Endothelial cell of umbilical vein (primary cell): ENCODE data around the gene FAM168B. TPM values are rescaled to one million over a fixed set of nuclear protein-coding genes. Genes with fewer than 3 reads are reported as not detected.

Experiments
- BruUV-seq: library from RNA; stranded (reverse); fragments of 400-500 nt; replicated peaks from 2 replicates; lab custom pipeline; 2021; lab: Mats Ljungman, UMichigan
- CTCF ChIA-PET: fragments of 300-600, 350-600 bp; sonication (Branson Sonifier 250); formaldehyde crosslinking; loops from one replicate; lab custom pipeline; 2021; ENCODE audit warnings: antibody characterized with exemption, inconsistent platforms; lab: Charles Lee
- POLR2A ChIA-PET: fragments of 300-600, 350-600 bp; sonication (Branson Sonifier 250); formaldehyde crosslinking; loops from one replicate; lab custom pipeline; 2021; ENCODE audit warnings: antibody characterized with exemption, inconsistent platforms; lab: Charles Lee
- DNase-seq: peaks from one replicate; pipeline ENCODE4 v3.0.0-alpha.2; 2011; ENCODE audit warnings: low read depth, low spot score
- FAIRE-seq: peaks from 2 replicates; lab custom pipeline; 2011; peaks lifted over from hg19 to GRCh38; lab: Jason Lieb, UNC
- H2AFZ ChIP-seq: 2 replicates; pipeline ENCODE4 v1.6.0; 2012; ENCODE audit warnings: low read depth, low read length, control low read depth, inconsistent platforms
- H3K27ac ChIP-seq: 2 replicates; pipeline ENCODE4 v1.5.1; 2011; ENCODE audit warnings: low read depth, mild to moderate bottlenecking, control low read depth, low read length, moderate library complexity; ENCODE audit not compliant: insufficient read depth
- H3K27me3 ChIP-seq, 2 experiments: 2 replicates each; pipeline versions ENCODE4 v1.6.0 to v1.6.1; 2011; ENCODE audit warnings: low read length in 2 of 2, mixed read lengths in 1 of 2; ENCODE audit not compliant: control insufficient read depth in 2 of 2, insufficient read depth in 2 of 2
- H3K36me3 ChIP-seq, 2 experiments: 2 replicates in 1 of 2; 3 replicates in 1 of 2; pipeline ENCODE4 v1.5.1; 2011; ENCODE audit warnings: low read length in 2 of 2, mild to moderate bottlenecking in 1 of 2, moderate library complexity in 1 of 2; ENCODE audit not compliant: control insufficient read depth in 2 of 2, insufficient read depth in 2 of 2; ENCODE audit errors: extremely low read depth in 1 of 2
- H3K4me1 ChIP-seq: 3 replicates; pipeline ENCODE4 v1.5.1; 2011; ENCODE audit warnings: mild to moderate bottlenecking, low read length; ENCODE audit not compliant: control insufficient read depth, insufficient read depth; ENCODE audit errors: extremely low read depth
- H3K4me2 ChIP-seq: 2 replicates; pipeline ENCODE4 v1.6.1; 2011; ENCODE audit warnings: low read length, control low read depth, mixed read lengths; ENCODE audit not compliant: insufficient read depth
- H3K4me3 ChIP-seq, 3 experiments: fragments of 200-600 bp in 1 of 3; sonication (generic), shearing (Covaris generic) in 1 of 3; replicated peaks in 1 of 3; 2 replicates each; pipeline ENCODE4 v1.5.1; 2011 to 2016; ENCODE audit warnings: control low read depth in 3 of 3, low read length in 3 of 3, mild to moderate bottlenecking in 2 of 3, inconsistent platforms in 1 of 3, low read depth in 1 of 3, moderate library complexity in 1 of 3; ENCODE audit not compliant: insufficient read depth in 1 of 3
- H3K79me2 ChIP-seq: 2 replicates; pipeline ENCODE4 v1.6.0; 2012; ENCODE audit warnings: low read length, inconsistent platforms; ENCODE audit not compliant: control insufficient read depth, insufficient read depth
- H3K9ac ChIP-seq: replicated peaks from 2 replicates; pipeline ENCODE3; 2011; ENCODE audit warnings: low read length, control low read depth; ENCODE audit not compliant: insufficient read depth; ENCODE audit errors: extremely low read depth
- H3K9me1 ChIP-seq: replicated peaks from 3 replicates; pipeline ENCODE4 v1.6.0; 2011; ENCODE audit warnings: mild to moderate bottlenecking, low read length; ENCODE audit not compliant: control insufficient read depth, insufficient read depth; ENCODE audit errors: extremely low read depth
- H3K9me3 ChIP-seq: replicated peaks from 2 replicates; pipeline ENCODE4 v1.5.1; 2012; ENCODE audit warnings: low read length, inconsistent platforms; ENCODE audit not compliant: control insufficient read depth, insufficient read depth
- H4K20me1 ChIP-seq: replicated peaks from 2 replicates; pipeline ENCODE3; 2011; ENCODE audit warnings: mild to moderate bottlenecking, low read length; ENCODE audit not compliant: control insufficient read depth, insufficient read depth; ENCODE audit errors: extremely low read depth
- EZH2 ChIP-seq: IDR thresholded peaks from 2 replicates; pipeline ENCODE4 v1.6.1; 2012; ENCODE audit warnings: borderline replicate concordance, low read depth, mild to moderate bottlenecking, moderate library complexity, low read length, inconsistent platforms; ENCODE audit not compliant: severe bottlenecking
- FOS ChIP-seq: IDR thresholded peaks from 2 replicates; pipeline ENCODE4 v1.6.1; 2011; ENCODE audit warnings: mild to moderate bottlenecking, low read length, moderate library complexity, borderline replicate concordance; ENCODE audit not compliant: insufficient read depth
- GATA2 ChIP-seq: IDR thresholded peaks from 2 replicates; pipeline ENCODE4 v1.7.0; 2011; ENCODE audit warnings: low read depth, mild to moderate bottlenecking, moderate library complexity, mixed read lengths, low read length; ENCODE audit not compliant: insufficient read length, insufficient read depth
- JUN ChIP-seq: IDR thresholded peaks from 2 replicates; pipeline ENCODE4 v1.6.1; 2011; ENCODE audit warnings: borderline replicate concordance, low read depth; ENCODE audit not compliant: insufficient read length, insufficient read depth
- MYC ChIP-seq: IDR thresholded peaks from one replicate; pipeline ENCODE4 v1.6.1; 2011; ENCODE audit warnings: mild to moderate bottlenecking, low read depth, low read length
- POLR2A ChIP-seq: IDR thresholded peaks from 2 replicates; pipeline ENCODE4 v1.6.1; 2012; ENCODE audit warnings: low read depth, mild to moderate bottlenecking, control low read depth, low read length
- POLR2AphosphoS5 ChIP-seq: IDR thresholded peaks from 2 replicates; pipeline ENCODE4 v1.6.1; 2012; ENCODE audit warnings: low read depth, mild to moderate bottlenecking, control low read depth, low read length, moderate library complexity; ENCODE audit not compliant: insufficient read depth
- dilution Hi-C: fragments of 300-500 bp; cut with MboI; formaldehyde crosslinking; loops from one replicate; pipeline ENCODE4 v1.15.0; 2019; ENCODE audit warnings: low sequenced_read_pairs; ENCODE audit not compliant: extremely low pct_ligation_motif_present
- intact Hi-C: fragments of 100-400 bp; cut with micrococcal nuclease; formaldehyde crosslinking; loops from one replicate; pipeline ENCODE4 v1.10.0; 2022
- polyA plus RNA-seq, 4 experiments: library from polyadenylated mRNA; depleted of rRNA in 3 of 4; stranded (reverse) in 3 of 4; unstranded in 1 of 4; fragments of >200 nt; gene quantifications; 2 replicates each; pipeline versions ENCODE4 v1.2.1 to v1.2.3, GENCODE V29; 2011 to 2012; ENCODE audit warnings: missing spikeins in 1 of 4
- total RNA-seq: library from RNA; stranded (reverse); gene quantifications from 2 replicates; pipeline ENCODE4 v1.2.3, GENCODE V29; 2021
- TF ChIP-seq, protein P1 (sequence below): IDR thresholded peaks from 2 replicates; pipeline ENCODE4 v1.6.1; 2011; ENCODE audit not compliant: insufficient read depth, insufficient read length
- TF ChIP-seq, protein P2 (sequence below), 2 donors: IDR thresholded peaks; 1 replicate in 1 of 2; 2 replicates in 1 of 2; pipeline ENCODE4 v1.5.1; 2011; ENCODE audit warnings: low read length in 2 of 2, mild to moderate bottlenecking in 2 of 2, moderate library complexity in 2 of 2, control low read depth in 1 of 2, inconsistent platforms in 1 of 2, low read depth in 1 of 2; ENCODE audit not compliant: insufficient read depth in 1 of 2; ENCODE audit errors: extremely low read depth in 1 of 2

Gene FAM168B
- total and polyA plus RNA-seq, 2 donors (not counting 3 experiments of a cell fraction or from before 2014, with no cell fraction given), result 109 to 183 TPM

DNA sequence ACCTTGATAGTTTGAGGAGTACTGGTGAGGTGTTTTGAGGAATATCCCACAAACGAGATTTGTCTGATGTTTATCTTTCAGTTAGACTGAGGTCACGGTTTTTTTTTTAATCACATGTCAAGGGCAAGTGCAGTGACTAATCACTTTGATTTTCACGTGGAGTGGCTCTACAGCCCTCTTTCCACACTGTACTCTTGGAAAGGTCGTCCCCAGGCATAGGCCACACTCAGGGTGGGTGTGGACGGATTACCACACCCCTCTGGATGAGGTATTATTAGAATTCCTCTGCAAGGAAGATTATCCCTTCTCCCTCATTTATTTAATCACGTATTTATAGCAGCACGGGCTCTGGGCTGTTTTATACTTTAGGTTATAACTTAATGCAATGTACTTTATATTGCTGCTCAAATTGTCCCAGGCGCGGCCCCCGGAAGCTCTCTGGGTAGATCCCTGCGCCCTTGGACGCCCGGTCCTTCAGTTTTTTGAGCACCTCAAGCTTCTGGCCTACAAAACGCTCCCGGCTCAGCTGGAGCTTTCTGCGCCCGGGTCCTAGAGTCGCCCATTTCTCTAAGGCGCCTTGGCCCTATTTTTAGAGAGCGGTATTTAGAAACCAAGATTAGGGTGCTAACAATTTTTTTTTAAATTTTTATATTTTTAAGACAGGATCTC is 11.4 kb upstream of the FAM168B start:
- H3K79me2 ChIP-seq, result peaks cover 44% of the 10 kb centered on the region
- peak overlapping the region; percentile 88 for H3K9ac ChIP-seq
- no peaks in the 10 kb centered on the region for H3K36me3 ChIP-seq
- dilution Hi-C loops (no loop called here), intact Hi-C loops (loop anchor here (1.0 to 5.0 kb wide), 3 partner anchors 11 to 388 kb away; partner anchors contain the start of genes FAM168B and MZT2A)
- ChIA-PET CTCF (interaction anchor here (0.7 to 1.2 kb wide), 5 partner anchors 10 to 39 kb away, joined by 3 to 5 read pairs (median 3); partner anchors contain the start of gene FAM168B), POLR2A (interaction anchor here (1.1 kb wide), 1 partner anchor 11 kb away, joined by 7 read pairs; the partner anchor contains the start of gene FAM168B)
- TSS peak; percentile 76 for BruUV-seq
- no peaks in the 10 kb centered on the region for H3K27me3 ChIP-seq
- H3K4me1 ChIP-seq, result peaks cover 21% of the 10 kb centered on the region
- FAIRE-seq (peak; percentile 80), DNase-seq (peak; percentile 50)
- peak overlapping the region; percentile 4 to 99 (median 86) for H3K4me3 ChIP-seq
- H3K9me3 ChIP-seq, result no peaks in the 10 kb centered on the region
- peak overlapping the region; percentile 92 for H2AFZ ChIP-seq
- TF ChIP-seq, protein P1, sequence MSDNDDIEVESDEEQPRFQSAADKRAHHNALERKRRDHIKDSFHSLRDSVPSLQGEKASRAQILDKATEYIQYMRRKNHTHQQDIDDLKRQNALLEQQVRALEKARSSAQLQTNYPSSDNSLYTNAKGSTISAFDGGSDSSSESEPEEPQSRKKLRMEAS, result no peak
- TF ChIP-seq JUN (peak; percentile 34), GATA2 (peak; percentile 41), POLR2AphosphoS5 (no peak), MYC (no peak), POLR2A (no peak), EZH2 (no peak), FOS (peak; percentile 30)
- TF ChIP-seq, protein P2, sequence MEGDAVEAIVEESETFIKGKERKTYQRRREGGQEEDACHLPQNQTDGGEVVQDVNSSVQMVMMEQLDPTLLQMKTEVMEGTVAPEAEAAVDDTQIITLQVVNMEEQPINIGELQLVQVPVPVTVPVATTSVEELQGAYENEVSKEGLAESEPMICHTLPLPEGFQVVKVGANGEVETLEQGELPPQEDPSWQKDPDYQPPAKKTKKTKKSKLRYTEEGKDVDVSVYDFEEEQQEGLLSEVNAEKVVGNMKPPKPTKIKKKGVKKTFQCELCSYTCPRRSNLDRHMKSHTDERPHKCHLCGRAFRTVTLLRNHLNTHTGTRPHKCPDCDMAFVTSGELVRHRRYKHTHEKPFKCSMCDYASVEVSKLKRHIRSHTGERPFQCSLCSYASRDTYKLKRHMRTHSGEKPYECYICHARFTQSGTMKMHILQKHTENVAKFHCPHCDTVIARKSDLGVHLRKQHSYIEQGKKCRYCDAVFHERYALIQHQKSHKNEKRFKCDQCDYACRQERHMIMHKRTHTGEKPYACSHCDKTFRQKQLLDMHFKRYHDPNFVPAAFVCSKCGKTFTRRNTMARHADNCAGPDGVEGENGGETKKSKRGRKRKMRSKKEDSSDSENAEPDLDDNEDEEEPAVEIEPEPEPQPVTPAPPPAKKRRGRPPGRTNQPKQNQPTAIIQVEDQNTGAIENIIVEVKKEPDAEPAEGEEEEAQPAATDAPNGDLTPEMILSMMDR (IDR thresholded peaks at IDR 0.05; ENCODE audit: extremely low read depth in 1 of 2, insufficient read depth in 1 of 2, low read depth in 1 of 2, low read length in 2 of 2), result no peak
- peak overlapping the region; percentile 86 for H3K27ac ChIP-seq
- H3K4me2 ChIP-seq, result peak overlapping the region; percentile 58
- peaks cover 3% of the 10 kb centered on the region for H4K20me1 ChIP-seq
- no peaks in the 10 kb centered on the region for H3K9me1 ChIP-seq
